K562 (cell line): ENCODE results near the gene PPP1R15A. TPM values are rescaled to one million over a fixed set of nuclear protein-coding genes. Genes with fewer than 3 reads are reported as not detected.

ENCODE experiments used
- BCOR ChIP-seq: fragments of 450-650 bp; IDR thresholded peaks from 2 replicates; pipeline ENCODE4 v1.6.1; 2016
- BHLHE40 ChIP-seq: IDR thresholded peaks from 2 replicates; pipeline ENCODE4 v1.6.1; 2011; ENCODE audit warnings: low read length, improper control_type of control experiment
- ELF4 ChIP-seq: fragments of 450-650 bp; formaldehyde crosslinking; IDR thresholded peaks from 2 replicates; pipeline ENCODE4 v1.4.0; 2022; ENCODE audit warnings: missing genetic modification characterization
- FOXK2 ChIP-seq, 2 experiments: fragments of 450-650 bp; IDR thresholded peaks in 1 of 2; conservative IDR thresholded peaks in 1 of 2; 2 replicates each; pipeline ENCODE4 v1.6.1; 2016; ENCODE audit warnings: low read depth in 2 of 2, mild to moderate bottlenecking in 1 of 2
- MBD2 ChIP-seq: sonication (generic); IDR thresholded peaks from 2 replicates; pipeline ENCODE4 v1.6.1; 2016; ENCODE audit warnings: low read depth, borderline replicate concordance
- MGA ChIP-seq: fragments of 450-650 bp; IDR thresholded peaks from 2 replicates; pipeline ENCODE4 v1.6.1; 2016; ENCODE audit warnings: mild to moderate bottlenecking, moderate library complexity
- NR4A1 ChIP-seq, 2 experiments: fragments of 250-450 bp in 1 of 2; fragments of 450-650 bp in 1 of 2; sonication (Bioruptor Pico) in 1 of 2; IDR thresholded peaks; 2 replicates each; pipeline versions ENCODE4 v1.4.0 to v1.6.1; 2016 to 2020; ENCODE audit warnings: mild to moderate bottlenecking in 2 of 2, missing compliant biosample characterization in 1 of 2, missing genetic modification characterization in 1 of 2, moderate library complexity in 1 of 2
- PHTF2 ChIP-seq: fragments of 250-450 bp; sonication (Bioruptor Pico); IDR thresholded peaks from 2 replicates; pipeline ENCODE4 v1.5.0; 2021; ENCODE audit warnings: mild to moderate bottlenecking
- SREBF2 ChIP-seq: sonication (generic); formaldehyde crosslinking; IDR thresholded peaks from 2 replicates; pipeline ENCODE4 v1.4.0; 2020; ENCODE audit warnings: mild to moderate bottlenecking, missing genetic modification reagents
- SRSF1 ChIP-seq: fragments of 200-400 bp; formaldehyde crosslinking; IDR thresholded peaks from 2 replicates; pipeline ENCODE4 v1.6.1; 2017; ENCODE audit warnings: mild to moderate bottlenecking, low read depth, low read length, moderate library complexity
- SRSF3 ChIP-seq: fragments of 200-400 bp; formaldehyde crosslinking; IDR thresholded peaks from 2 replicates; pipeline ENCODE4 v1.6.1; 2016; ENCODE audit warnings: mild to moderate bottlenecking, low read length, moderate library complexity; ENCODE audit not compliant: insufficient read depth
- XRCC3 ChIP-seq: fragments of 450-650 bp; IDR thresholded peaks from 2 replicates; pipeline ENCODE4 v1.6.1; 2017; ENCODE audit warnings: mild to moderate bottlenecking, moderate library complexity
- ZC3H4 ChIP-seq: sonication (generic); formaldehyde crosslinking; IDR thresholded peaks from 2 replicates; pipeline ENCODE4 v1.9.0; 2021; ENCODE audit warnings: missing genetic modification reagents, borderline replicate concordance
- ZEB2 ChIP-seq: fragments of 450-650 bp; IDR thresholded peaks from 2 replicates; pipeline ENCODE4 v1.6.1; 2016
- ZNF140 ChIP-seq: fragments of 250-450 bp; sonication (Bioruptor Pico); IDR thresholded peaks from 2 replicates; pipeline ENCODE4 v1.8.0; 2021; ENCODE audit warnings: moderate library complexity, mild to moderate bottlenecking, inconsistent platforms
- ZNF175 ChIP-seq: fragments of 200-800 bp; sonication (Bioruptor generic); IDR thresholded peaks from 2 replicates; pipeline ENCODE4 v1.6.1; 2016; ENCODE audit warnings: low read depth, mild to moderate bottlenecking, missing genetic modification characterization, missing compliant biosample characterization
- ZNF354B ChIP-seq: fragments of 250-450 bp; sonication (Bioruptor Pico); IDR thresholded peaks from 2 replicates; pipeline ENCODE4 v1.4.0; 2020
- ZNF695 ChIP-seq: fragments of 450-650 bp; formaldehyde crosslinking; IDR thresholded peaks from 2 replicates; pipeline ENCODE4 v1.4.0; 2020; ENCODE audit warnings: mild to moderate bottlenecking, moderate library complexity
- polyA plus RNA-seq, 8 experiments: library from polyadenylated mRNA; depleted of rRNA in 4 of 8; stranded (reverse) in 5 of 8; unstranded in 3 of 8; fragments of >200 nt; fragmentation: Nextera tagmentation in 2 of 8; fragmentation: Illumina TruSeq in 1 of 8; extraction: Ambion mirVana in 2 of 8; extraction: Trizol in 1 of 8; gene quantifications; 2 replicates each; pipeline versions ENCODE4 v1.2.1 to v1.2.3, GENCODE V29; 2011 to 2014; ENCODE audit warnings: inconsistent platforms in 1 of 8, missing spikeins in 1 of 8
- total RNA-seq, 7 experiments: library from RNA; depleted of rRNA in 6 of 7; stranded (reverse); fragments of >200 nt in 6 of 7; fragmentation: Illumina TruSeq in 2 of 7; extraction: Trizol in 2 of 7; gene quantifications; 2 replicates each; pipeline versions ENCODE4 v1.2.1 to v1.2.3, GENCODE V29; 2011 to 2021; ENCODE audit warnings: low replicate concordance in 1 of 7

The PPP1R15A gene
- total and polyA plus RNA-seq, 9 of the 15 experiments (the other 6 are each of a cell fraction or from before 2014, with no cell fraction given) = 0.42 to 73.7 (median 44.0) TPM

- TF ChIP-seq ELF4 (CRISPR knock-in tag) (peak; percentile 54; the same call in 1 of the 2 replicates), ZNF695 (no peak), ZNF175 (CRISPR knock-in tag) (peak; percentile 47; the same call in 1 of the 2 replicates), BHLHE40 (peak; percentile 87), NR4A1 (CRISPR knock-in tag; IDR thresholded peaks at IDR 0.05) (no peak), NR4A1 (tag; IDR thresholded peaks at IDR 0.05) (peak; percentile 77), PHTF2 (CRISPR knock-in tag) (no peak), ZNF140 (CRISPR knock-in tag) (no peak), BCOR (no peak), ZC3H4 (CRISPR knock-in tag) (no peak), SRSF1 (no peak), XRCC3 (no peak), SRSF3 (no peak), ZEB2 (0 out of 2 replicates have a peak, but pooled peaks have one; percentile 77), FOXK2 (conservative IDR thresholded peaks at IDR 0.05 in 1 of 2, IDR thresholded peaks at IDR 0.05 in 1 of 2; ENCODE audit: low read depth in 2 of 2) (peak; percentile 92 to 94; a peak in 3 of 4 replicates), ZNF354B (CRISPR knock-in tag) (no peak), MBD2 (peak; percentile 89), MGA (peak; percentile 89), SREBF2 (CRISPR knock-in tag) (no peak)
These were observed 6.2 kb downstream of the PPP1R15A start (continued) for GRCh38 chr19:48878196-48879024.
